GM10248 (cell line): Measurements from ENCODE around the gene PARP8.

ENCODE experiments used
- CTCF ChIA-PET: fragments of 300-600 bp; sonication (Branson Sonifier 250); formaldehyde crosslinking; extraction: SDS; loops from one replicate; lab custom pipeline; 2021; ENCODE audit warnings: antibody characterized with exemption; lab: Yijun Ruan, JAX
- POLR2A ChIA-PET: fragments of 350-650 bp; sonication (Branson Sonifier 250); formaldehyde crosslinking; extraction: SDS; loops from one replicate; lab custom pipeline; 2020; ENCODE audit warnings: antibody characterized with exemption; lab: Yijun Ruan, JAX
- DNase-seq: peaks from one replicate; pipeline ENCODE4 v3.0.0; 2012; ENCODE audit errors: extremely low spot score
- TF ChIP-seq, protein P1 (sequence below): IDR thresholded peaks from 2 replicates; pipeline ENCODE4 v1.5.1; 2012; ENCODE audit warnings: mild to moderate bottlenecking, low read depth; ENCODE audit errors: extremely low read depth, missing control alignments, control extremely low read depth

Gene PARP8

DNA sequence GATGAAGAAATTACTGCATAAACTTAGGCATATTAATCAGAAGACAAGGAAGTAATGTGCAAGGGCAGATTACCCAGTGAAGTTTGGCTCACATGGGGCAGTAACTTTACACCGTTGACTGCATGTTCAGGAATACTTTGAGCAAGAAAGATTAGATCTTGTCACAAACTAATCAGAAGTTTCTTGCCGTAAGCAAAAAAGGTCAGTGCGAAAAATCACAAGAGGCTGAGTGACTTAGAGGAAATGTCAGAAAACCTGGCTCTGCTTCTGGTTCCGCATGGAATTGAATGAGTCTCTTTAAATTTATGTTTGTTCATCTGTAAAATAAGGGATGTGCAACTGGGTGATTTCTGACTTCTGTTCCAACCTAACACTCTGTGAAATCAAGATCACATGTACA, 64.4 kb downstream of the PARP8 start:
- no peak for DNase-seq
- ChIA-PET POLR2A (no interaction called here), CTCF (interaction anchor here (2.4 kb wide), 1 partner anchor 12 kb away, joined by 5 read pairs; no protein-coding TSS in a partner anchor)
- TF ChIP-seq, protein P1, sequence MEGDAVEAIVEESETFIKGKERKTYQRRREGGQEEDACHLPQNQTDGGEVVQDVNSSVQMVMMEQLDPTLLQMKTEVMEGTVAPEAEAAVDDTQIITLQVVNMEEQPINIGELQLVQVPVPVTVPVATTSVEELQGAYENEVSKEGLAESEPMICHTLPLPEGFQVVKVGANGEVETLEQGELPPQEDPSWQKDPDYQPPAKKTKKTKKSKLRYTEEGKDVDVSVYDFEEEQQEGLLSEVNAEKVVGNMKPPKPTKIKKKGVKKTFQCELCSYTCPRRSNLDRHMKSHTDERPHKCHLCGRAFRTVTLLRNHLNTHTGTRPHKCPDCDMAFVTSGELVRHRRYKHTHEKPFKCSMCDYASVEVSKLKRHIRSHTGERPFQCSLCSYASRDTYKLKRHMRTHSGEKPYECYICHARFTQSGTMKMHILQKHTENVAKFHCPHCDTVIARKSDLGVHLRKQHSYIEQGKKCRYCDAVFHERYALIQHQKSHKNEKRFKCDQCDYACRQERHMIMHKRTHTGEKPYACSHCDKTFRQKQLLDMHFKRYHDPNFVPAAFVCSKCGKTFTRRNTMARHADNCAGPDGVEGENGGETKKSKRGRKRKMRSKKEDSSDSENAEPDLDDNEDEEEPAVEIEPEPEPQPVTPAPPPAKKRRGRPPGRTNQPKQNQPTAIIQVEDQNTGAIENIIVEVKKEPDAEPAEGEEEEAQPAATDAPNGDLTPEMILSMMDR, result no peak

DNA sequence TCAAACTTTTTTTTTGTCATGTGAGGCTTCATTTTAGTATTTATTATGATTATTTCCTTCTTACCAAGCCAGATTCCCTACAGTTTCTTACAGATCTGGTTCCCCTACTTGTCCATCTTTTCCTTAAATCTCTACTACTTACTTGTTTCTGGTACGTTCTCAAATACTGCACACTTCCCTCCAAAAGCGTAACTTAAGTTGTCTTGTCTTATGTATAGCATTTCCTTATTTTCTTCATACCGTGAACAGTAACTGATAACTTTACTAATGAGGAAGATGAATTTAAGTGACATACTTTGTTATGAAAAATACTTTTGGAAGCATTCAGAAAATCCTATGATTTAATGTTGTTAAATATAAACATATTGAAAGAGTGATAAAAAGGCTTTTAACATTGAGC, 67.3 kb downstream of the PARP8 start:
- ChIA-PET POLR2A (no interaction called here), CTCF (interaction anchor here (1.0 to 3.1 kb wide), 3 partner anchors 9 to 18 kb away, joined by 3 to 12 read pairs (median 3); no protein-coding TSS in a partner anchor)
- TF ChIP-seq, protein P1, result no peak
- DNase-seq, result no peak

DNA sequence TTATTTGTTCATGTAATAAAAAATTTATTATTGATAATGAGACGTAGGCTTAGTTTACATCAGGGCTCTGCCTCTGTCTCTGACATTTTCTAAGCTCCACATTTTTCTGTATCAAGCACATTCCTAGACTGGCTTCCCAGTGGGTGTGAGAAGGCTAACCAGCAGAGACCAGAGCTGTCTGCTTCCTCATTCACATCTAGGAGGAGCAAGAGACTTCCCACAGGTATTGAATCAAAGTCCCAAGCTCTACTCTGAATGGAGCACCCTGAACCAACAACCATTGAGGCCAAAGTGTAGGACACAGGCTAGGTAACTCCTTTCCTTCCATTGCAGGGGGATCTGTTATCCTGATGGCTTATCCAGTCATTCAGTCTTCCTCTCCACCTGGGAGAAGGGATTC, 72.4 kb downstream of the PARP8 start:
- TF ChIP-seq, protein P1, result no peak
- ChIA-PET CTCF (interaction anchor here (0.6 to 2.9 kb wide), 8 partner anchors 12 to 1834 kb away, joined by 3 to 14 read pairs (median 3); partner anchors contain the start of gene EMB), POLR2A (no interaction called here)
- DNase-seq, result no peak

DNA sequence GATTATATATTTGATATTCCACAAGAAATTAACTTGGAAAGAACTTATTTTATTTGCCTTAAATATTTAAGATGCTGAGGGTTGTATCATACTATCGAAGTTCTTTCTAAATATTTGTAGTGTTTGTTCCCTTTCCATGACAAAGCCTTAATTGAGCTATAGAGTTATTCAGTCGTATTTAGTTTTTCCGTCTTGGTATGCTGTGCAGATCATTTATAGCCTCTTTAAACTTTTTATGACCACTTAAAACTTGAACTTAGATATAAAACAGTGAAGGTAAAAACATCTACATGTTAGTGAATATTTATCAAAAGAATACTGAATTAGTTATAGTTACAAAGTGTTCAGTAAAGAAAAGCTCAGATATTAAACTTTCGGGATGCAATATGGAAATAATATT, 74.4 kb downstream of the PARP8 start:
- TF ChIP-seq, protein P1, result no peak
- CTCF ChIA-PET, result interaction anchor here (1.2 to 3.7 kb wide), 4 partner anchors 11 to 26 kb away, joined by 3 to 18 read pairs (median 5); no protein-coding TSS in a partner anchor
- POLR2A ChIA-PET, result no interaction called here
- DNase-seq, result no peak

DNA sequence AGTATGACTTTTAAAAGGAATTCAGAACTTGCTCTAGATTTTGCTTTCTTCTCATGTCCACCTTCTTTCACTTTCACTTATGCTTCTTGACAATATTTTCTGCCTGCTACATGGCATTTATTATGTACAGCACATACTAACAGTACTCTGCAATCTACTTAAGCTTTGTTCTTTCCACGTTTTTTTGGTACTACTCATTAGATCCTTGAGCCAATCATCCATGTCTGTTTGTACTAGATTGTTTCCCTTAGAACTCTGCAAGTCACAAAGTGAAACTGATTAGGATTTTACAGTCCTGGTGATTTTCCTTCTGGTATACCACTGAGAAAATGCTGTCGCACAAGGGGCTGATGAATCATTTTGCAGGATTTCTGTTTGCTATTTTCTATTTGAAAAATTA, 78.3 kb downstream of the PARP8 start:
- ChIA-PET CTCF (interaction anchor here (0.8 to 2.4 kb wide), 5 partner anchors 20 to 304 kb away, joined by 3 to 9 read pairs (median 4); partner anchors contain the start of gene EMB), POLR2A (no interaction called here)
- TF ChIP-seq, protein P1, result no peak
- DNase-seq, result peak; percentile 24

DNA sequence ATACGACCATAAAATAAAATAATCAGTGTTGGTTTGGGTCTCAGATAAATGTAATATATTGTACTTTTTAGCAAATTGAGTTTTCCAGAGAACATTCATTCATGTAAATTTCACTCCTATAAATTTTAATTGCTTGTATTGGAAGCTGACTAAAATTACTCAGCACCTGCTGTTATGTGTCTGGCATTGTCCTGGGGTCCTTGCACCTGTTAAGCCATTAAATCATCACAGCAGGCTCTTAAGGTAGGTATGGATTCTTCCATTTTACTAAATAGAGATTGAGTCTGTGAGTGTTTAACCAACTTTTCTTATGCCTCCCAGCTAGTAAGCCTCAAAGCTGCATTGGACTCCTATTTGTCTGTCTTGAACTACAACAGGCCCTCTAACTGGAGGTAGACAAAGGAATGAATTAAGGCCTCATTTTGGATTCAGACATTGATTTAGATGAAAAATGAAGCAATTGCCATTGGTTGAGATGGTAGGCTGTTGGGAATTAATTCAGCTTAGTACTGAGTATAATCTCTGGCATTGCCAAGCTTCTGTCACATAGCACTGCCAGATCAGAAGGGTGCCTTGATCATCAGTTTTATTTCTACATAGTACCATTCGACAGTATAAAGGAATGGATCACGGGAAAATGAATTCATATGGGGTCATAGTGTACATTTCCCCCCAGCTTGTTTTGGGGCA, 78.9 kb downstream of the PARP8 start:
- CTCF ChIA-PET, result interaction anchor here (0.8 to 2.4 kb wide), 4 partner anchors 11 to 305 kb away, joined by 3 to 9 read pairs (median 4); partner anchors contain the start of gene EMB
- TF ChIP-seq, protein P1, result no peak
- POLR2A ChIA-PET, result no interaction called here
- no peak for DNase-seq
